Measurements from ENCODE around the gene ZBTB46. TPM values are rescaled to one million over a fixed set of nuclear protein-coding genes. Genes with fewer than 3 reads are reported as not detected.

Gene ZBTB46
- total RNA-seq, 1 experiment from 2014 or later: 10.7 TPM

DNA sequence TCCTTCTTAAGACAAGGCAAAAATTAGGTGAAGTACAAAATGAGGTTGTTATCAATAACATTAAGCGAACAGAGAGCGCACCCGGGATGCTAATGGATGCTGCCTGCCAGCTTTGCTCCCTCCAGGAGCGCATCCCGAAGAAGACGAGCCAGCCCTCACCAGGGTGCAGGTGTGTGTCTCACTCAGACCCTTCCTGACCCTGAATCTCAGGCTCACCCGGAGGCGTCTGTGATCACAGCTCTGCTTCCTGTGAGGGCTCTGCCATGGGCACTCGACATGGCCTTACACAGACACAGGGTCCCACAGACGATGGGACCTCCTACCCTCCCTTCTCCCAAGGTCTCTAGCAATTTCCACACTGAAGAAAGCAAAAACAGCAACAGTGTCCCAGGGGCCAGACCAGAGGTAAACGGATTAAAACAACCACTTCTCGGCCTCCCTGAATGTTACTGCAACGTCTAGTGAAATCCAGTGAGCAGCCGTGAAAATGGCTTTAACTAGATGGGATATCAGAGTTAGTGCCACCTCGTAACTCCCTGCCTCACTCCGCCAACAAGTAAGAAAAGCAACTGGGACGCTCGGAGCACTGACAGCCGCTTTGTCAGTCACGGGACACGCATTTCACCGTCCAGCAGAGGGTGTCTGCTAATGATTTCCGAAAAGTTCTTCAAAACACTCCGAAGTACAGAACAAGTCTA, 11.7 kb downstream of the ZBTB46 start:
- Histone ChIP-seq H3K36me3 (ENCODE audit: control insufficient read depth in 1 of 2, insufficient read depth in 2 of 2, low read length in 2 of 2) (no peaks in the 10 kb centered on the region), H3K4me3 (replicated peaks in 1 of 2; ENCODE audit: low read depth in 1 of 2, low read length in 2 of 2) (no peak overlapping the region), H3K79me2 (ENCODE audit: insufficient read depth, low read length) (no peaks in the 10 kb centered on the region), H3K27me3 (ENCODE audit: insufficient read depth, low read length) (no peaks in the 10 kb centered on the region), H4K20me1 (ENCODE audit: insufficient read depth) (no peaks in the 10 kb centered on the region), H3K4me2 (ENCODE audit: low read length) (no peak overlapping the region), H2AFZ (ENCODE audit: low read depth, low read length, poor library complexity, severe bottlenecking) (no peak overlapping the region), H3K4me1 (ENCODE audit: control insufficient read depth in 1 of 2, insufficient read depth in 2 of 2, low read length in 2 of 2) (no peaks in the 10 kb centered on the region), H3K9me2 (ENCODE audit: insufficient read depth) (no peaks in the 10 kb centered on the region), H3K9me3 (ENCODE audit: control insufficient read depth in 1 of 2, insufficient read depth in 1 of 2, low read depth in 1 of 2, low read length in 2 of 2) (no peaks in the 10 kb centered on the region), H3K9ac (ENCODE audit: low read length) (no peak overlapping the region), H3K27ac (ENCODE audit: low read depth, low read length) (no peak overlapping the region)
- DNase-seq (ENCODE audit: low read depth, low spot score) (no peak), ATAC-seq (no peak; the same call in 1 of the 2 replicates)
- ChIA-PET POLR2A (no interaction called here), RAD21 (ENCODE audit: low non-redundant PET in 1 of 2, low total read pairs in 2 of 2, uncharacterized antibody in 2 of 2, unreplicated experiment in 2 of 2) (no interaction called here), CTCF (no interaction called here)
- TF ChIP-seq ELF1 (IDR thresholded peaks at IDR 0.05; ENCODE audit: borderline replicate concordance, low read depth): no peak
- intact Hi-C loops (cut with micrococcal nuclease): no loop called here
- BruUV-seq (replicated peaks): no TSS peak

- POLR2A ChIA-PET: no interaction called here
- DNase-seq (ENCODE audit: low read depth, low spot score) (no peak), ATAC-seq (no peak)
- no peak overlapping the region for H3K4me3 ChIP-seq (replicated peaks in 1 of 2; ENCODE audit: low read depth in 1 of 2, low read length in 2 of 2)
- H3K4me2 ChIP-seq (ENCODE audit: low read length): no peak overlapping the region
- H4K20me1 ChIP-seq (ENCODE audit: insufficient read depth): no peaks in the 10 kb centered on the region
- H3K4me1 ChIP-seq (ENCODE audit: control insufficient read depth in 1 of 2, insufficient read depth in 2 of 2, low read length in 2 of 2): no peaks in the 10 kb centered on the region
- RAD21 ChIA-PET (ENCODE audit: low non-redundant PET in 1 of 2, low total read pairs in 2 of 2, uncharacterized antibody in 2 of 2, unreplicated experiment in 2 of 2): no interaction called here
- no peak overlapping the region for H3K9ac ChIP-seq (ENCODE audit: low read length)
- TF ChIP-seq POLR2A (IDR thresholded peaks at IDR 0.05; ENCODE audit: borderline replicate concordance, extremely low read depth, insufficient read depth, insufficient read length) (no peak), EZH2phosphoT487 (IDR thresholded peaks at IDR 0.05; ENCODE audit: borderline replicate concordance) (no peak), SP1 (IDR thresholded peaks at IDR 0.05; ENCODE audit: low read depth) (no peak), SRF (IDR thresholded peaks at IDR 0.05; ENCODE audit: low read depth) (no peak), CBX3 (IDR thresholded peaks at IDR 0.05; ENCODE audit: low read depth) (no peak), EZH2 (IDR thresholded peaks at IDR 0.05) (no peak), EGR1 (IDR thresholded peaks at IDR 0.05; ENCODE audit: low read depth) (no peak), FOSL1 (IDR thresholded peaks at IDR 0.05; ENCODE audit: low read depth) (no peak), JUND (IDR thresholded peaks at IDR 0.05) (no peak), YY1 (IDR thresholded peaks at IDR 0.05; ENCODE audit: extremely low read depth, insufficient replicate concordance, low read depth, low read length) (no peak), REST (IDR thresholded peaks at IDR 0.05; ENCODE audit: low read depth) (no peak)
- TF ChIP-seq, protein P1, sequence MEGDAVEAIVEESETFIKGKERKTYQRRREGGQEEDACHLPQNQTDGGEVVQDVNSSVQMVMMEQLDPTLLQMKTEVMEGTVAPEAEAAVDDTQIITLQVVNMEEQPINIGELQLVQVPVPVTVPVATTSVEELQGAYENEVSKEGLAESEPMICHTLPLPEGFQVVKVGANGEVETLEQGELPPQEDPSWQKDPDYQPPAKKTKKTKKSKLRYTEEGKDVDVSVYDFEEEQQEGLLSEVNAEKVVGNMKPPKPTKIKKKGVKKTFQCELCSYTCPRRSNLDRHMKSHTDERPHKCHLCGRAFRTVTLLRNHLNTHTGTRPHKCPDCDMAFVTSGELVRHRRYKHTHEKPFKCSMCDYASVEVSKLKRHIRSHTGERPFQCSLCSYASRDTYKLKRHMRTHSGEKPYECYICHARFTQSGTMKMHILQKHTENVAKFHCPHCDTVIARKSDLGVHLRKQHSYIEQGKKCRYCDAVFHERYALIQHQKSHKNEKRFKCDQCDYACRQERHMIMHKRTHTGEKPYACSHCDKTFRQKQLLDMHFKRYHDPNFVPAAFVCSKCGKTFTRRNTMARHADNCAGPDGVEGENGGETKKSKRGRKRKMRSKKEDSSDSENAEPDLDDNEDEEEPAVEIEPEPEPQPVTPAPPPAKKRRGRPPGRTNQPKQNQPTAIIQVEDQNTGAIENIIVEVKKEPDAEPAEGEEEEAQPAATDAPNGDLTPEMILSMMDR (IDR thresholded peaks at IDR 0.05 in 2 of 3, conservative IDR thresholded peaks at IDR 0.05 in 1 of 3; ENCODE audit: borderline replicate concordance in 1 of 3, insufficient read depth in 1 of 3, low read depth in 2 of 3, low read length in 2 of 3): no peak
- H3K27ac ChIP-seq (ENCODE audit: low read depth, low read length): no peak overlapping the region
- no peaks in the 10 kb centered on the region for H3K36me3 ChIP-seq (ENCODE audit: control insufficient read depth in 1 of 2, insufficient read depth in 2 of 2, low read length in 2 of 2)
- no peaks in the 10 kb centered on the region for H3K79me2 ChIP-seq (ENCODE audit: insufficient read depth, low read length)
- no peaks in the 10 kb centered on the region for H3K27me3 ChIP-seq (ENCODE audit: insufficient read depth, low read length)
- no peaks in the 10 kb centered on the region for H3K9me3 ChIP-seq (ENCODE audit: control insufficient read depth in 1 of 2, insufficient read depth in 1 of 2, low read depth in 1 of 2, low read length in 2 of 2)
- no peak overlapping the region for H2AFZ ChIP-seq (ENCODE audit: low read depth, low read length, poor library complexity, severe bottlenecking)
- no TSS peak for BruUV-seq (replicated peaks)
- CTCF ChIA-PET: no interaction called here
- intact Hi-C loops (cut with micrococcal nuclease): no loop called here
- no peaks in the 10 kb centered on the region for H3K9me2 ChIP-seq (ENCODE audit: insufficient read depth)
Measured at GRCh38 chr20:63815615-63816253, 15.3 kb downstream of the ZBTB46 start.

Data from HCT116 (cell line).